Smooth muscle cell of trachea (primary cell): ENCODE results near the gene DLL1. TPM values are rescaled to one million over a fixed set of nuclear protein-coding genes. Genes with fewer than 3 reads are reported as not detected.

Source experiments
- total RNA-seq: library from RNA; depleted of rRNA; stranded (reverse); fragments of >200 nt; gene quantifications from 2 replicates; pipeline ENCODE4 v1.2.1, GENCODE V29; 2014

DLL1 gene, protein sequence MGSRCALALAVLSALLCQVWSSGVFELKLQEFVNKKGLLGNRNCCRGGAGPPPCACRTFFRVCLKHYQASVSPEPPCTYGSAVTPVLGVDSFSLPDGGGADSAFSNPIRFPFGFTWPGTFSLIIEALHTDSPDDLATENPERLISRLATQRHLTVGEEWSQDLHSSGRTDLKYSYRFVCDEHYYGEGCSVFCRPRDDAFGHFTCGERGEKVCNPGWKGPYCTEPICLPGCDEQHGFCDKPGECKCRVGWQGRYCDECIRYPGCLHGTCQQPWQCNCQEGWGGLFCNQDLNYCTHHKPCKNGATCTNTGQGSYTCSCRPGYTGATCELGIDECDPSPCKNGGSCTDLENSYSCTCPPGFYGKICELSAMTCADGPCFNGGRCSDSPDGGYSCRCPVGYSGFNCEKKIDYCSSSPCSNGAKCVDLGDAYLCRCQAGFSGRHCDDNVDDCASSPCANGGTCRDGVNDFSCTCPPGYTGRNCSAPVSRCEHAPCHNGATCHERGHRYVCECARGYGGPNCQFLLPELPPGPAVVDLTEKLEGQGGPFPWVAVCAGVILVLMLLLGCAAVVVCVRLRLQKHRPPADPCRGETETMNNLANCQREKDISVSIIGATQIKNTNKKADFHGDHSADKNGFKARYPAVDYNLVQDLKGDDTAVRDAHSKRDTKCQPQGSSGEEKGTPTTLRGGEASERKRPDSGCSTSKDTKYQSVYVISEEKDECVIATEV
- 0.15 and 3.0 TPM in 2 replicates for total RNA-seq

DNA sequence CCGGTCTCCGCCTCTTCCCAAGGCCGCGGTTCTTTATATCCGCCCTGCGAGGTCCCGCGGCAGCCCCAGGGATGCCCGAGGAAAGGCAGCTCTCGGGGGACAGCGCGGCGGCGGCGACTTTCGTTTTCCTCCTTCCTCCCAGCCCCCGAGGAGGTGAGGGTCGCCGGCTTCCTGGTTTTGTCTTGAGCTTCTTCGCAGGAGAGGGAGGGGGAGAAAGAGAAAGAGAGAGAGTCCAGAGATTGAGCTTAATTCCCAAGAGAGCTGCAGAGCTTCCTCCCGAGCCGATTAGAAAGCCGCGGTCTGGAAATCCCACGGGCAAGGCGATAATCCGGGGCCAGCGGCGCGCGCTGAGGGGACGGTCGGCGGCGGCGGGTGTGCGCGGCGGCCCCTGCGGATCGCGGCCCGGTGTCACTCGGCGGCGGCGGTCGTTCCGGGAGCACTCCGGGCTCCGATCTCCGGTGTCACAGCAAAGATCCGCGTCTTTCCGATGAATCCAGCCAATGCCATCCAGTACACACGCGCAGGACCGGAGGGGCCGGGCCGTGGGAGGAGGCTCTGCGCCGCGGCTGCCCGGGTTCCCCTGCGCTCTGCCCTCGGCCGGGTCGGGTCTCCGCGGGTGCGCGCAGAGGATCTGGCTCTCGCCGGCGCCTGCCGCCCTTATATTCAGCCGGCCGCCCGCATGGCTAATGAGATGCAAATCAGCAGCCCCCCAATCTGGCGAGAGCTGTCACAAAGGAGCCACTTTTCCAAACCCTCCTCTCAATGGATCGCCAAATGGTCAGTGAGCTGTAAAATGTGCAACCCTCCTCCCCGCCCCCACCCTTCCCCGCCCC lies at the start of gene DLL1:
Gene DLL1, minus strand, starts transcription at position 783 of the 833 bp plus-strand sequence. CDS start 939 bp downstream, outside the sequence.

DNA sequence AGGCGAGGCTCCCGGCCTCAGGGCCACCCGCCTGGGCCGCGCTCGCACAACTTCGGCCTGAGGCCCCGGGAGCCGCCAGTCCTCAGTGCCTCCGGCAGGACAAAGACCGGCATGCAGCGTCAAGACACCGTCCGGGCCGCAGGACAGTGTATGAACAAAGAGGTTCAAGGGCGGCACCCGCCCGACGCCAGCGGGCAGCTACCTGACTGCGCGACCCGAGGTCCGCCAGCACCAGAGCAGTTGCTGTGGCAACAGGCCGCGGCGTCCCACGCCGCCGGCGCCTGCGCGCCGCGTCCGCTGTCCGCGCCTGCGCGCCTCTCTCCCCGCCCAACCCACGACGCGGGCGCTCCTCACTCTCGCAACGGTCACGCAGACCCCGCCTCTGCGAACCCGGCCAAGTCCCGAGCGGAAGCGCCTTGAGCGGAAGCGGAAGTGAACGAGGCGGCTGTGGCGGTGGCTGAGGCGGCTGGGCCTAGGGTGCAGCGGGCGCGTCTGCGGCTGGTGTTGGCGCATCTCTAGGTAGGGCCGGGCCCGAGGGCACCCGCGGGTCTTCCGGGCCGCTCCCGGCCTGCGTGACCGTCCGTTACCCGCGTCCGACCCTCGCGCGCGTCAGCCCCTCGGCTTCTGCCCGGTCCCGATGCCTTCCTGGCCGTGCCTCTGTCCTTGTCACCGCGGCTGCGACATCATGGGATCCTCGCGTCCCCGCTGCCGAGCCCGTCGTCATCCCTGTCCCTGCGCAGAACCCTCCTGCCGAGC lies 15.6 kb upstream of the DLL1 start, which contains the start of gene FAM120B:
Gene FAM120B, plus strand, starts transcription at position 435 of the 756 bp plus-strand sequence. CDS start 10,633 bp downstream, outside the sequence.

Other genes with a start within 250 kb of the DLL1 start
- 18.8 and 21.0 TPM in 2 replicates for gene FAM120B, start 15.7 kb upstream of the DLL1 start, total RNA-seq